Activated T-helper 1 cell treated with anti-CD3 and anti-CD28 coated beads, Interleukin-2, amount 50 U/mL, for 16 hours (primary cell): ENCODE results near the gene C6orf136.

Experiments used
- DNase-seq, 2 donors: peaks; one replicate each; pipeline ENCODE4 v3.0.0-alpha.2; 2020; ENCODE audit warnings: low read depth in 1 of 2, low spot score in 1 of 2

The C6orf136 gene

GRCh38 chr6:30685157-30686008 lies 38.5 kb downstream of the C6orf136 start:
- DNase-seq = no peak

GRCh38 chr6:30686009-30686907 lies 39.3 kb downstream of the C6orf136 start, which contains the start of gene PPP1R18:
TSS of gene PPP1R18 (minus strand) at chr6:30686645. CDS start at chr6:30686018, 627 bp downstream.
- DNase-seq = peak; percentile 71 to 75

GRCh38 chr6:30686908-30687658 lies 40.1 kb downstream of the C6orf136 start:
- DNase-seq = peak; percentile 42 to 66

- no peak for DNase-seq
These were observed 40.9 kb downstream of the C6orf136 start for GRCh38 chr6:30687659-30688431.

GRCh38 chr6:30688569-30688968 lies 41.6 kb downstream of the C6orf136 start:
- DNase-seq = no peak

- no peak for DNase-seq
These were observed 42.3 kb downstream of the C6orf136 start for GRCh38 chr6:30689022-30689865.

- no peak for DNase-seq
These were observed 43.1 kb downstream of the C6orf136 start for GRCh38 chr6:30689985-30690384.

- DNase-seq = peak; percentile 41 to 68
These were observed 43.7 kb downstream of the C6orf136 start, which contains the start of gene NRM for GRCh38 chr6:30690403-30691207. TSS of gene NRM (minus strand) at chr6:30690984. CDS start at chr6:30690974, 10 bp downstream.

- no peak for DNase-seq
These were observed 44.4 kb downstream of the C6orf136 start for GRCh38 chr6:30691208-30691847.

GRCh38 chr6:30696432-30696831 lies 49.5 kb downstream of the C6orf136 start:
- no peak for DNase-seq

GRCh38 chr6:30700340-30700739 lies 53.4 kb downstream of the C6orf136 start:
- no peak for DNase-seq
